Upper lobe of left lung (tissue), 6 donors: ENCODE measurements around the gene PAX5. TPM values are rescaled to one million over a fixed set of nuclear protein-coding genes. Genes with fewer than 3 reads are reported as not detected.

Experiments used
- ATAC-seq, 2 donors: fragments of 200-7000 bp; cut with Tn5 transposase; one replicate each; pipeline ENCODE4 v1.9.1; 2022; ENCODE audit warnings: mild to moderate bottlenecking in 2 of 2, moderate library complexity in 2 of 2; ENCODE audit not compliant: low FRiP score in 2 of 2
- DNase-seq, 2 donors: peaks; one replicate each; pipeline ENCODE4 v3.0.0-alpha.2; 2019 to 2020
- H3K27ac ChIP-seq, 4 donors: fragments of 200-600 bp; sonication (generic); one replicate each; pipeline ENCODE4 v1.5.1; 2016 to 2019
- H3K27me3 ChIP-seq, 4 donors: fragments of 200-600 bp; sonication (generic); one replicate each; pipeline ENCODE4 v1.5.1; 2017 to 2019
- H3K36me3 ChIP-seq, 4 donors: fragments of 200-600 bp; sonication (generic); one replicate each; pipeline ENCODE4 v1.5.1; 2016 to 2019
- H3K4me1 ChIP-seq, 4 donors: fragments of 200-600 bp; sonication (generic); one replicate each; pipeline ENCODE4 v1.5.1; 2018 to 2019
- H3K4me3 ChIP-seq, 4 donors: fragments of 200-600 bp; sonication (generic); one replicate each; pipeline ENCODE4 v1.5.1; 2017 to 2019; ENCODE audit warnings: mild to moderate bottlenecking in 2 of 4, moderate library complexity in 1 of 4
- H3K9me3 ChIP-seq, 4 donors: fragments of 200-600 bp; sonication (generic); one replicate each; pipeline ENCODE4 v1.5.1; 2018 to 2019
- EP300 ChIP-seq, 4 donors: sonication (generic); formaldehyde crosslinking; IDR thresholded peaks; one replicate each; pipeline ENCODE4 v1.5.1; 2017; ENCODE audit warnings: antibody characterized with exemption in 4 of 4, control low read depth in 2 of 4
- POLR2A ChIP-seq, 4 donors: fragments of 450-650 bp; IDR thresholded peaks; one replicate each; pipeline ENCODE4 v1.5.1; 2016 to 2017; ENCODE audit warnings: antibody characterized with exemption in 4 of 4, mild to moderate bottlenecking in 2 of 4
- POLR2AphosphoS5 ChIP-seq, 2 donors: sonication (generic); formaldehyde crosslinking; IDR thresholded peaks; one replicate each; pipeline ENCODE4 v1.5.1; 2017; ENCODE audit warnings: antibody characterized with exemption in 2 of 2
- whole genome bisulfite sequencing, 2 donors: methylation state at CpG; one replicate each; pipeline ENCODE4 v1.1.5; 2017 to 2018; 5-methylcytosine and 5-hydroxymethylcytosine counted together
- total RNA-seq, 6 donors: library from RNA; depleted of rRNA in 4 of 6; stranded (reverse); fragments of >200 nt in 4 of 6; gene quantifications; one replicate each; pipeline versions ENCODE4 v1.1.0 to v1.2.1, GENCODE V29; 2016 to 2021
- TF ChIP-seq, protein P1 (sequence below), 6 experiments: fragments of 450-650 bp in 4 of 6; fragments of 200-600 bp in 2 of 6; sonication (generic) in 2 of 6; IDR thresholded peaks; one replicate each; pipeline ENCODE4 v1.5.1; 2016 to 2019; ENCODE audit warnings: antibody characterized with exemption in 6 of 6
- donor health status: DM: no; HTN: no; CAD: no; lungs with moderate emphysema.
- donor health status: DM: no; HTN: yes; CAD: no; lungs with severe emphysema.

Gene PAX5
- total RNA-seq, 6 donors from 2014 or later, result under 0.01 to 0.64 (median 0.43) TPM; not detected in 1

- TF ChIP-seq POLR2A (IDR thresholded peaks at IDR 0.05) (no peak), POLR2AphosphoS5 (IDR thresholded peaks at IDR 0.05) (no peak), EP300 (IDR thresholded peaks at IDR 0.05) (no peak)
- TF ChIP-seq, protein P1, sequence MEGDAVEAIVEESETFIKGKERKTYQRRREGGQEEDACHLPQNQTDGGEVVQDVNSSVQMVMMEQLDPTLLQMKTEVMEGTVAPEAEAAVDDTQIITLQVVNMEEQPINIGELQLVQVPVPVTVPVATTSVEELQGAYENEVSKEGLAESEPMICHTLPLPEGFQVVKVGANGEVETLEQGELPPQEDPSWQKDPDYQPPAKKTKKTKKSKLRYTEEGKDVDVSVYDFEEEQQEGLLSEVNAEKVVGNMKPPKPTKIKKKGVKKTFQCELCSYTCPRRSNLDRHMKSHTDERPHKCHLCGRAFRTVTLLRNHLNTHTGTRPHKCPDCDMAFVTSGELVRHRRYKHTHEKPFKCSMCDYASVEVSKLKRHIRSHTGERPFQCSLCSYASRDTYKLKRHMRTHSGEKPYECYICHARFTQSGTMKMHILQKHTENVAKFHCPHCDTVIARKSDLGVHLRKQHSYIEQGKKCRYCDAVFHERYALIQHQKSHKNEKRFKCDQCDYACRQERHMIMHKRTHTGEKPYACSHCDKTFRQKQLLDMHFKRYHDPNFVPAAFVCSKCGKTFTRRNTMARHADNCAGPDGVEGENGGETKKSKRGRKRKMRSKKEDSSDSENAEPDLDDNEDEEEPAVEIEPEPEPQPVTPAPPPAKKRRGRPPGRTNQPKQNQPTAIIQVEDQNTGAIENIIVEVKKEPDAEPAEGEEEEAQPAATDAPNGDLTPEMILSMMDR (IDR thresholded peaks at IDR 0.05), result no peak
- Histone ChIP-seq H3K4me1 (peaks cover 39 to 46% (median 44%) of the 10 kb centered on the region in 4 donors), H3K27me3 (peaks cover 2 to 77% (median 53%) of the 10 kb centered on the region in 4 donors), H3K36me3 (no peaks in the 10 kb centered on the region), H3K9me3 (peaks cover 0 to 6% (median 0%) of the 10 kb centered on the region in 4 donors), H3K4me3 (peak overlapping the region in 3 of 4 donors; percentile 0 to 41 (median 30)), H3K27ac (no peak overlapping the region)
- ATAC-seq (no peak), DNase-seq (peak in 1 of 2 donors; percentile 82)
- 4 to 5% methylated on average over 25 to 29 of the region's 62 CpGs for WGBS, 2 donors
Measured at GRCh38 chr9:37026113-37026930, 7.7 kb downstream of the PAX5 start.

DNA sequence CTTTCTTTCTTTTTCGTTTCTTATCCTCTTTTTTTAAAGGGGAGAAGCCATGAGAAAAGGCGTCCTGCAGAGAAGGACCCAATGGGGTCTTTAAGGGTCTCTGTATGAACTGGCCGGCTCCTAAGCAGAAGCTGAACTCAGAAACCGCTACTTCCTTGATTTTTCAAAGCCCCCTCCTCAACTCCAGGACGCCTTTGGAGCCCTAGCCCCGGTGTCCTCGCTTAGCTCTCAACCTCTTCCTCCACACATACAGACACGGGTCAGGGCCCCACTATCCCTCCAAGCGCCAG, 8.3 kb downstream of the PAX5 start:
- DNase-seq, result no peak
- Histone ChIP-seq H3K4me1 (peaks cover 39 to 46% (median 44%) of the 10 kb centered on the region in 4 donors), H3K4me3 (peak overlapping the region; percentile 21 to 41 (median 26)), H3K36me3 (no peaks in the 10 kb centered on the region), H3K27ac (no peak overlapping the region), H3K27me3 (peaks cover 2 to 72% (median 53%) of the 10 kb centered on the region in 4 donors), H3K9me3 (peaks cover 0 to 6% (median 0%) of the 10 kb centered on the region in 4 donors)
- TF ChIP-seq EP300 (IDR thresholded peaks at IDR 0.05) (no peak), POLR2A (IDR thresholded peaks at IDR 0.05) (no peak), POLR2AphosphoS5 (IDR thresholded peaks at IDR 0.05) (no peak)
- TF ChIP-seq, protein P1 (IDR thresholded peaks at IDR 0.05), result no peak
- WGBS, 2 donors, result 4 to 5% methylated on average over 9 of the region's 9 CpGs
- no peak for ATAC-seq

- Histone ChIP-seq H3K36me3 (no peaks in the 10 kb centered on the region), H3K27me3 (peaks cover 2 to 67% (median 52%) of the 10 kb centered on the region in 4 donors), H3K4me1 (peaks cover 39 to 42% (median 41%) of the 10 kb centered on the region in 4 donors), H3K27ac (no peak overlapping the region), H3K9me3 (peaks cover 0 to 6% (median 0%) of the 10 kb centered on the region in 4 donors), H3K4me3 (peak overlapping the region; percentile 21 to 41 (median 26))
- ATAC-seq (no peak), DNase-seq (peak in 1 of 2 donors; percentile 63)
- 2 to 7% methylated on average over 11 to 35 of the region's 36 CpGs for WGBS, 2 donors
- TF ChIP-seq POLR2AphosphoS5 (IDR thresholded peaks at IDR 0.05) (no peak), EP300 (IDR thresholded peaks at IDR 0.05) (no peak), POLR2A (IDR thresholded peaks at IDR 0.05) (no peak)
- TF ChIP-seq, protein P1 (IDR thresholded peaks at IDR 0.05), result no peak
Measured at GRCh38 chr9:37025071-37025822, 8.8 kb downstream of the PAX5 start.

- no peak for TF ChIP-seq POLR2A (IDR thresholded peaks at IDR 0.05)
- no peak for TF ChIP-seq EP300 (IDR thresholded peaks at IDR 0.05)
- TF ChIP-seq POLR2AphosphoS5 (IDR thresholded peaks at IDR 0.05), result no peak
- TF ChIP-seq, protein P1 (IDR thresholded peaks at IDR 0.05), result no peak
- Histone ChIP-seq H3K27me3 (no peaks in the 10 kb centered on the region), H3K27ac (no peak overlapping the region), H3K36me3 (no peaks in the 10 kb centered on the region), H3K4me1 (no peaks in the 10 kb centered on the region), H3K4me3 (no peak overlapping the region), H3K9me3 (no peaks in the 10 kb centered on the region)
- DNase-seq (no peak), ATAC-seq (no peak)
- WGBS, 2 donors, result 86 to 95% methylated on average over 8 of the region's 8 CpGs
Measured at GRCh38 chr9:37017546-37017945, 16.5 kb downstream of the PAX5 start.
